ENCODE data around the gene CD96.

The CD96 gene

GRCh38 chr3:111538681-111539083 lies 3.3 kb upstream of the CD96 start:
- TF ChIP-seq, protein P1, sequence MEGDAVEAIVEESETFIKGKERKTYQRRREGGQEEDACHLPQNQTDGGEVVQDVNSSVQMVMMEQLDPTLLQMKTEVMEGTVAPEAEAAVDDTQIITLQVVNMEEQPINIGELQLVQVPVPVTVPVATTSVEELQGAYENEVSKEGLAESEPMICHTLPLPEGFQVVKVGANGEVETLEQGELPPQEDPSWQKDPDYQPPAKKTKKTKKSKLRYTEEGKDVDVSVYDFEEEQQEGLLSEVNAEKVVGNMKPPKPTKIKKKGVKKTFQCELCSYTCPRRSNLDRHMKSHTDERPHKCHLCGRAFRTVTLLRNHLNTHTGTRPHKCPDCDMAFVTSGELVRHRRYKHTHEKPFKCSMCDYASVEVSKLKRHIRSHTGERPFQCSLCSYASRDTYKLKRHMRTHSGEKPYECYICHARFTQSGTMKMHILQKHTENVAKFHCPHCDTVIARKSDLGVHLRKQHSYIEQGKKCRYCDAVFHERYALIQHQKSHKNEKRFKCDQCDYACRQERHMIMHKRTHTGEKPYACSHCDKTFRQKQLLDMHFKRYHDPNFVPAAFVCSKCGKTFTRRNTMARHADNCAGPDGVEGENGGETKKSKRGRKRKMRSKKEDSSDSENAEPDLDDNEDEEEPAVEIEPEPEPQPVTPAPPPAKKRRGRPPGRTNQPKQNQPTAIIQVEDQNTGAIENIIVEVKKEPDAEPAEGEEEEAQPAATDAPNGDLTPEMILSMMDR (IDR thresholded peaks at IDR 0.05; ENCODE audit: insufficient read depth, low read length, missing control alignments): no peak
- ChIA-PET POLR2A (no interaction called here), CTCF (interaction anchor here (1.0 kb wide), 1 partner anchor 261 kb away, joined by 6 read pairs; no protein-coding TSS in a partner anchor)
- no peak for DNase-seq (ENCODE audit: low read depth, low spot score)
- H3K4me3 ChIP-seq (ENCODE audit: low read depth, low read length): no peak overlapping the region

DNA sequence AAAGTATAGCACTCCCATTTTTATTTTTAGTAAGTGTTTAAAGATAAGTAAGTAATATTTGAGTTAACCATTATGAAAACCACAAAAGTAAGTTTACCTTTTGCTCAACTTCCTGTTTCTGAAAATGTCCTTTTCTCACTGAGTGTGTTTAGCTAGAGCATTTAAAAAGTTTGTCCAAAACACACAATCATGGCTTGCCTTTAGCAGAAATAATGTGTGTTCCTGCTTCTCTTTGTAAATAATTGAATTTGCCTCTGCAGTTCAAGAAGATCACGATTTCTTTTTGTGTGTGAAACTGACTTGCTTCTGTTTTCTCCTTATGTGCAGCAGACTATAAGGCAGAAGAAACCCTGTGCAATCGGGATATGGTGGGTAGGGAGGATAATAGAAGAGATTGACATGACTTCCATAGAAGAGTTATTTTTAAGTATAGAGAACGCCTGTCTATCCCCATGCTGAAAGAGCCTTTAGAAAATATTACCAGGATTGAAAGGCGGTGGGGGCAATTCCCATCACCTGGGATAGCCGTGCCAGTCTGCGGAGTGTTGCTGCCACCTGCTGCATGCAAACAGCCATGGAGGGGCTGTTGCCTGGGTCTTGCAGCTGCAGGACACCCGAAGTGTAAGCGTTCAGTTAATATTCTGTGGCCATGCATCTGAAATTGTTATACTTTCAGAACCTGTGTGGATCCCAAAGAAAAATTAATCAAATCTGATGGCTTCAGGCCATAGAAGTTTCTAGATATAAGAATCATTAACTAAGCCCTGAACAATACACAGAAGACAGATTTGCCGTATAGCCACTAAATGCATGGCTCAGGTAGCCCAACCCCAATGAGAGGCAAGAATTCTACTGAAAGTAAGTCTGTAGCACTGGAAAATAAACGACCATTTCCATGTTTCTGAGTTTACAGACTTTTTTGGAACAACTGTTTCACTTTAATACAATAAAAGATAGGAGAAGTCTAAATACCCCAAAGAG lies 2.4 kb upstream of the CD96 start:
- TF ChIP-seq, protein P1 (IDR thresholded peaks at IDR 0.05; ENCODE audit: insufficient read depth, low read length, missing control alignments): peak; percentile 76
- H3K4me3 ChIP-seq (ENCODE audit: low read depth, low read length): no peak overlapping the region
- no peak for DNase-seq (ENCODE audit: low read depth, low spot score)
- ChIA-PET POLR2A (no interaction called here), CTCF (interaction anchor here (1.0 to 2.4 kb wide), 5 partner anchors 262 to 459 kb away, joined by 3 to 12 read pairs (median 3); no protein-coding TSS in a partner anchor)

DNA sequence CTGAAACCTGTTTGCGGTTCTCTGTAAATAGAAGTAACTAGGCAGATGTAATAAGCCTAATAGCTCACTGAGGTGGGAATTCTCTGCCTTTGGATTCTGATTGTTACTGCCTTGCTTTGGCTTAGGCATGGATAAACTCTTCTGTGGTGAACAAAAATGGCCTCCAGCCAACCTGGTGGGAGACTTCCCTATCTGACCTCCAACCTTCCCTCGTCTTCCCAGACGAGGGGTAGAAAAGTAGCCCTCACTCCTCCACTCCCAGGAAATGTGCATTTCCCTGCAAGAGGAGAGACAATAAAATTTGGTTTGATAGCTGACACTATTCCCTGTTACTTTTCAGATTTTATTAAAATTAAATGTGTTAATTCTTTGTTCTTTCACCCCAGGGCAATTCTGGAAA lies 606 bp upstream of the CD96 start:
- no peak for DNase-seq (ENCODE audit: low read depth, low spot score)
- H3K4me3 ChIP-seq (ENCODE audit: low read depth, low read length): no peak overlapping the region
- CTCF ChIA-PET: interaction anchor here (0.7 to 2.4 kb wide), 3 partner anchors 265 to 463 kb away, joined by 3 to 12 read pairs (median 3); no protein-coding TSS in a partner anchor
- POLR2A ChIA-PET: no interaction called here
- TF ChIP-seq, protein P1 (IDR thresholded peaks at IDR 0.05; ENCODE audit: insufficient read depth, low read length, missing control alignments): no peak

DNA sequence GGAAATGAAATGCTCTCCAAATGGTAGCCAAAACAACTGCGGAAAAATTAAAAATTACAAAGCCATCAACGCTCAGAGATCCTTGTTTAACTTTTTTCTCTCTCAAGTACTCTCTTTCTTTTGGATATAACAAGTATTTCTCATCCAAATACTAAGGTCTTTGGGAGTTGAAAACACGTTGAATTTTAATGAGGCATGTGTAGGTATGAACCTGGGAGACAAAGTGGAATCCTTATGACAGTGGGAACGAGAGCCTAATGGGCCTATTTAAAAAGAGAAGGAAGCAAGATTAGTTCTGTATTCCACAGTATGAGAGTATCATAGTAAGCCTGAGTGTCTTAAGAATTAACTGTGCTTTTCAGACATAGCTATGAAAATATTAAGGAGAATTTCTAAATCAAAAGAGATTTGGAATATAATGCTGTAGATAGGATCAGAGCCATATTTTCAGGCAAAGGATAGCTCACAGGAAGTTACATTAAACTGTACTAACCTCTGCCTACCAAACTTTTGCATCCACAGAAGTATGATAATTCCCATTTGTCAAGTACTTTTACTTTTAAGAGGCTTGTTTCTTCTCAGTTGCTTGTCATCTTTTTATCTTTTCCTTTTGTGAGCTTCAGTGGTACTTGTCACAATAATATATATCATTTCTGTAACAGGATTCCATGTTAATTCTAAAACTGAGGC lies 759 bp downstream of the CD96 start:
- ChIA-PET POLR2A (no interaction called here), CTCF (no interaction called here)
- DNase-seq (ENCODE audit: low read depth, low spot score): no peak
- H3K4me3 ChIP-seq (ENCODE audit: low read depth, low read length): no peak overlapping the region
- TF ChIP-seq, protein P1 (IDR thresholded peaks at IDR 0.05; ENCODE audit: insufficient read depth, low read length, missing control alignments): no peak

DNA sequence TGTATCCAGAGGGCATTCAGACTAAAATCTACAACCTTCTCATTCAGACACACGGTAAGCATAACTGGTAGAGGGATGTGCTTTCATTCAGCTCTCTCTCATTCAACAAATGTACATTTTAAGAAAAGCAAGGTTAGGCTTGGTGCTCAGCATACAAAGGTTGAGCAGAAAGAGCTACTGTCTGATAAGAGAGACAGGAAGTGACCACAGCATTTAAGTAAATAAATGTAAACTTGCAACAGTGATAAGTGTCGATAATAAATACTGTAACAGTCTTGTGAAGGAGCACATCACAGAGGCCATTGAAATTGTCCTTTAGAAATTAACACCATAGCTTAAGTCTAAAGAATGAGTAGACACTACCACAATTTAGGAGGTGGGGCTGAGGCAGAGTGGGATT lies 3.4 kb downstream of the CD96 start:
- TF ChIP-seq, protein P1 (IDR thresholded peaks at IDR 0.05; ENCODE audit: insufficient read depth, low read length, missing control alignments): no peak
- ChIA-PET POLR2A (no interaction called here), CTCF (interaction anchor here (1.3 kb wide), 1 partner anchor 146 kb away, joined by 4 read pairs; no protein-coding TSS in a partner anchor)
- H3K4me3 ChIP-seq (ENCODE audit: low read depth, low read length): no peak overlapping the region
- no peak for DNase-seq (ENCODE audit: low read depth, low spot score)

- POLR2A ChIA-PET: no interaction called here
- H3K4me3 ChIP-seq (ENCODE audit: low read depth, low read length): no peak overlapping the region
- CTCF ChIA-PET: interaction anchor here (1.0 to 1.4 kb wide), 2 partner anchors 10 to 144 kb away, joined by 3 to 4 read pairs; no protein-coding TSS in a partner anchor
- no peak for DNase-seq (ENCODE audit: low read depth, low spot score)
- TF ChIP-seq, protein P1 (IDR thresholded peaks at IDR 0.05; ENCODE audit: insufficient read depth, low read length, missing control alignments): no peak
Observed at GRCh38 chr3:111547631-111548030, 5.6 kb downstream of the CD96 start.
